ENCODE results near the gene SLC22A2.

DNA sequence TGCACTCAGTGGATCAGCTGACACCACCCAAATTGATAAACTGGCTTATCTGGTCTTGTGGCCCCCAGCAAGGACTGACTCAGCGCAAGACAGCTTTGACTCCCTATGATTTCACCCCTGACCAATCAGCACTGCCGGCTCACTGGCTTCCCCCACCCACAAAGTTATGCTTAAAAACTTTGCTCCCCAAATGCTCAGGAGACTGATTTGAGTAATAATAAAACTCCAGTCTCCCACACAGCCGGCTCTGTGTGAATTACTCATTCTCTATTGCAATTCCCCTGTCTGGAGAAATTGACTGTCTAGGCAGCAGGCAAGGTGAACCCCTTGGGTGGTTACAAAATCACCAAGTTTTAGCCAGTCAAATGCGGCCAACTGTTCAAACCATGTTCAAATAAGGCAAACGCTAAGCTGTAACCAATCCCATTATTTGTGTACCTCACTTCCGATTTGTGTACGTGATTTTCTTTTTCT is 32.5 kb downstream of the SLC22A2 start:
- TF ChIP-seq POLR2A (IDR thresholded peaks at IDR 0.05), result no peak
- TF ChIP-seq, protein P1, sequence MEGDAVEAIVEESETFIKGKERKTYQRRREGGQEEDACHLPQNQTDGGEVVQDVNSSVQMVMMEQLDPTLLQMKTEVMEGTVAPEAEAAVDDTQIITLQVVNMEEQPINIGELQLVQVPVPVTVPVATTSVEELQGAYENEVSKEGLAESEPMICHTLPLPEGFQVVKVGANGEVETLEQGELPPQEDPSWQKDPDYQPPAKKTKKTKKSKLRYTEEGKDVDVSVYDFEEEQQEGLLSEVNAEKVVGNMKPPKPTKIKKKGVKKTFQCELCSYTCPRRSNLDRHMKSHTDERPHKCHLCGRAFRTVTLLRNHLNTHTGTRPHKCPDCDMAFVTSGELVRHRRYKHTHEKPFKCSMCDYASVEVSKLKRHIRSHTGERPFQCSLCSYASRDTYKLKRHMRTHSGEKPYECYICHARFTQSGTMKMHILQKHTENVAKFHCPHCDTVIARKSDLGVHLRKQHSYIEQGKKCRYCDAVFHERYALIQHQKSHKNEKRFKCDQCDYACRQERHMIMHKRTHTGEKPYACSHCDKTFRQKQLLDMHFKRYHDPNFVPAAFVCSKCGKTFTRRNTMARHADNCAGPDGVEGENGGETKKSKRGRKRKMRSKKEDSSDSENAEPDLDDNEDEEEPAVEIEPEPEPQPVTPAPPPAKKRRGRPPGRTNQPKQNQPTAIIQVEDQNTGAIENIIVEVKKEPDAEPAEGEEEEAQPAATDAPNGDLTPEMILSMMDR (IDR thresholded peaks at IDR 0.05), result no peak
- no peak for TF ChIP-seq POLR2AphosphoS5 (IDR thresholded peaks at IDR 0.05)
